ENCODE measurements around the gene A4GNT.
"Not testable (repeated sequence)": the region's sequence is repeated elsewhere in the genome, so short reads cannot be mapped to it uniquely, and the experiment has no call there.

A4GNT gene

DNA sequence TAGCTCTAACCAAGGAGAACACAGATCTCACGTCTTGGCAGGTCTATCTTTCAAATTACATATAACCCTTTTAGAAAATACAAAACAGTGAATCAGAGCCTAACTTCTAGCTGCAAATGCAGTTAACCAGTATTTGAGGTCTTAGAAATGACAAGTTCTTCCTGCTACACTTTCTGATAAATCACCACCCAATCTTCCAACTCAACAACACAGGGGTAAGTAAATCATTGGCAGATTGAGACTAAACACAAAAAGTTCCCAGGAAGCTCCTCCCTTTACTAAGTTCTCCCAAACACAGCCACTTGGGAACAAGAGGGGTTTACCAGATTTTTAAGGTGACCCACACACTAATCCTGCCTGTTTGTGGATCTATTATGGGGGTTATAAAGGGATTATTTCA is at the start of gene A4GNT:
A4GNT (minus strand) TSS at position 152 of the 400 bp plus-strand sequence. CDS start 1,134 bp downstream, outside the sequence.
- H3K27me3 Mint-ChIP-seq: no peaks in the 10 kb centered on the region
- no peak for ATAC-seq
- H3K27ac Mint-ChIP-seq: no peak within 1 kb of the TSS
- no peaks in the 10 kb centered on the region for H3K9me3 Mint-ChIP-seq
- H3K4me1 Mint-ChIP-seq: peaks cover 31% of the 10 kb centered on the region
- no peaks in the 10 kb centered on the region for H3K36me3 Mint-ChIP-seq
- H3K4me3 Mint-ChIP-seq: no peak within 1 kb of the TSS

DNA sequence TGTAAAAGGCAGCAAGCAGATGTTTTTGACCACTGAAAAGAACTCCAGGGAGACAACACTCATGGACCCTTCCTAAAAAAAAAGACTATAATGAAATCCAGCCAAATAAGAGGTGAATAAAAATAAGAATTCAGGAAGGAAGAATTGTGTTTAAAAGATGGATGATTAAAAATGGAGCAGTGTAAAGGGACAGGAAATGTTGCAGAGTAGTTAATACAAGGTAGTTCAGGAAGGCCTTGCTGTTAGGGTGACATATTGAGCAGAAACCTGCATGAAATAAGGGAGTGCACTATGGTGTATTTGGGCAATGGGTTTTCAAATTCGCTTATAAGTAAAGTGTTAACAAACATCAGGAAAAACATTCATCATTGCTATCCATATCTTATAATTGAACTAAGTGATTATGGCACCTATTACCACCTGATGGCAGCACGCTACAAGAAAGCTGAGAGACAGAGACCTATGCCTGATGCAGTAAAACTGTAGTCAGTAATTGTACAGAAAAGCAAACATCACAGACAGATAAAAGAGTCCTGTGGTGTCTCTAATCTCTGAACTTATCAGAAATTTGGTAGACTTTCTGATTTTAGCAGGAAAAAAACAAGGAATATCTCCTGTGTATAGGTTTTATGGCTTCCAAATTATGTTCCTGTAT is 48.3 kb upstream of the A4GNT start:
- Mint-ChIP-seq H3K27me3 (peaks cover 23% of the 10 kb centered on the region), H3K4me3 (no peak overlapping the region), H3K27ac (no peak overlapping the region), H3K9me3 (no peaks in the 10 kb centered on the region), H3K36me3 (no peaks in the 10 kb centered on the region), H3K4me1 (peaks cover under 1% of the 10 kb centered on the region)
- ATAC-seq: peak; percentile 56

GRCh38 chr3:138174421-138175131 is 42.4 kb upstream of the A4GNT start, which contains the start of gene DBR1:
DBR1 (minus strand) TSS chr3:138174921; CDS start chr3:138174795, 126 bp downstream.
- peaks cover 9% of the 10 kb centered on the region for H3K36me3 Mint-ChIP-seq
- H3K4me1 Mint-ChIP-seq: peaks cover 33% of the 10 kb centered on the region
- ATAC-seq: peak; percentile 94
- H3K27me3 Mint-ChIP-seq: peaks cover 7% of the 10 kb centered on the region
- H3K4me3 Mint-ChIP-seq: peak within 1 kb of the TSS; percentile 97
- H3K9me3 Mint-ChIP-seq: no peaks in the 10 kb centered on the region
- H3K27ac Mint-ChIP-seq: peak within 1 kb of the TSS; percentile 98

GRCh38 chr3:138173769-138174420 is 41.7 kb upstream of the A4GNT start:
- Mint-ChIP-seq H3K9me3 (no peaks in the 10 kb centered on the region), H3K4me1 (peaks cover 33% of the 10 kb centered on the region), H3K4me3 (peak overlapping the region; percentile 97), H3K27me3 (peaks cover 7% of the 10 kb centered on the region), H3K27ac (peak overlapping the region; percentile 98), H3K36me3 (peaks cover 10% of the 10 kb centered on the region)
- ATAC-seq: no peak

GRCh38 chr3:138172625-138173024 is 40.4 kb upstream of the A4GNT start:
- no peak overlapping the region for H3K4me3 Mint-ChIP-seq
- no peaks in the 10 kb centered on the region for H3K9me3 Mint-ChIP-seq
- ATAC-seq: no peak
- H3K27me3 Mint-ChIP-seq: no peaks in the 10 kb centered on the region
- H3K36me3 Mint-ChIP-seq: peaks cover 16% of the 10 kb centered on the region
- no peak overlapping the region for H3K27ac Mint-ChIP-seq
- H3K4me1 Mint-ChIP-seq: peaks cover 33% of the 10 kb centered on the region

GRCh38 chr3:138165061-138165460 is 32.9 kb upstream of the A4GNT start:
- no peak for ATAC-seq
- Mint-ChIP-seq H3K4me3 (no peak overlapping the region), H3K27me3 (no peaks in the 10 kb centered on the region), H3K4me1 (peaks cover 6% of the 10 kb centered on the region), H3K9me3 (no peaks in the 10 kb centered on the region), H3K27ac (no peak overlapping the region), H3K36me3 (peaks cover 72% of the 10 kb centered on the region)

DNA sequence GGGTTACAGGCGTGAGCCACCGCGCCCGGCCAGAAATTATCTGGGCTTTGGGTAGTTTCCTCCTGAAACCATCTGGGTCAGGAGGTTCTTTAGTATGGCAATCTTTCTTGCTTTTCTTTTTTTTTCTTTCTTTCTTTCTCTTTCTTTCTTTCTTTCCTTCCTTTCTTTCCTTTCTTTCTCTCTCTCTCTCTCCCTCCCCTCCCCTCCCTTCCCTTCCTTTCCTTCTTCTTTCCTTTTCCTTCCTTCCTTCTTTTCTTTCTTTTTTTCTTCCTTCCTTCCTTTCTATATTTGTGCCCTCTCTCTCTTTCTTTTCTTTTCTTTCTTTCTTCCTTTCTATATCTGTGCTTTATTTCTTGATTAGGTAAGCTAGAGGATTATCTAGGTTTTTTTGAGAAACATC is 25.6 kb upstream of the A4GNT start:
- peaks cover 9% of the 10 kb centered on the region for H3K27me3 Mint-ChIP-seq
- no peak for ATAC-seq

DNA sequence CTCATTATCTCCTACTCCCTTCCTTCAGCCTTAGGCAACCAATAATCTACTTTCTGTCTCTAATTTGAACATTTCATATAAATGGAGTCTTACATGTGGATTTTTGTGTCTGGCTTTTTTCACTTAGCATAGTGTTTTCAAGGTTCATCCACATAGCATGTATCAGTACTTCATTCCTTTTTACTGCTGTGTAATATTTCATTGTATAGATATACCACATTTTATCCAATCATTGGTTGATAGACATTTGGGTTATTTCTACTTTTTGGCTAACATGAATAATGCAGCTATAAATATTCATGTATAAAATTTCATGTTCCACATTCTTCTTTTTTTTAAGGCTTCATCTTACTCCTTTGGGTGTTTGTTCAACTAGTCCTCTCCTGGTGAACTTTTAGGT is 22.3 kb upstream of the A4GNT start:
- Mint-ChIP-seq H3K27me3 (peaks cover 9% of the 10 kb centered on the region), H3K4me1 (no peaks in the 10 kb centered on the region), H3K27ac (no peak overlapping the region), H3K9me3 (peaks cover 9% of the 10 kb centered on the region), H3K4me3 (no peak overlapping the region), H3K36me3 (no peaks in the 10 kb centered on the region)
- ATAC-seq: no peak

More for the DNA sequence above, 25.6 kb upstream of the A4GNT start:
- no peak overlapping the region for H3K27ac Mint-ChIP-seq
- no peaks in the 10 kb centered on the region for H3K4me1 Mint-ChIP-seq
- H3K36me3 Mint-ChIP-seq: peaks cover 22% of the 10 kb centered on the region
- H3K4me3 Mint-ChIP-seq: no peak overlapping the region
- peaks cover 9% of the 10 kb centered on the region for H3K9me3 Mint-ChIP-seq

- H3K4me3 Mint-ChIP-seq: no peak overlapping the region
- no peaks in the 10 kb centered on the region for H3K27me3 Mint-ChIP-seq
- no peaks in the 10 kb centered on the region for H3K36me3 Mint-ChIP-seq
- ATAC-seq: no peak
- no peak overlapping the region for H3K27ac Mint-ChIP-seq
- H3K9me3 Mint-ChIP-seq: peaks cover 1% of the 10 kb centered on the region
- H3K4me1 Mint-ChIP-seq: no peaks in the 10 kb centered on the region
Observed at GRCh38 chr3:138148503-138148902, 16.3 kb upstream of the A4GNT start.

DNA sequence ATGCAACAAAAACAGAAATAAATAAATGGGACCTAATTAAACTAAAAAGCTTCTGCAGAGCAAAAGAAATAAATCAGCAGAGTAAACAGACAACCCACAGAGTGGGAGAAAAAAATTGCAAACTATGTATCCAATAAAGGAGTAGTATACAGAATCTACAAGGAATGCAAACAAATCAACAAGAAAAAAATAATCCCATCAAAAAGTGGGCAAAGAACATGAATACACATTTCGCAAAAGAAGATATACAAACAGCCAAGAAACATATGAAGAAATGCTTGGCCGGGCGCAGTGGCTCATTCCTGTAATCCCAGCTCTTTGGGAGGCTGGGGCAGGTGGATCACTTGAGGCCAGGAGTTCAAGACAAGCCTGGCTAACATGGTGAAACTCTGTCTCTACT is 10.0 kb upstream of the A4GNT start:
- H3K27ac Mint-ChIP-seq: not testable (repeated sequence)

GRCh38 chr3:138140940-138141339 is 8.8 kb upstream of the A4GNT start:
- no peaks in the 10 kb centered on the region for H3K36me3 Mint-ChIP-seq

More for the DNA sequence above, 10.0 kb upstream of the A4GNT start:
- not testable (repeated sequence) for H3K36me3 Mint-ChIP-seq, H3K4me3 Mint-ChIP-seq, H3K4me1 Mint-ChIP-seq, H3K9me3 Mint-ChIP-seq, ATAC-seq
- H3K27me3 Mint-ChIP-seq: peaks cover 22% of the 10 kb centered on the region

DNA sequence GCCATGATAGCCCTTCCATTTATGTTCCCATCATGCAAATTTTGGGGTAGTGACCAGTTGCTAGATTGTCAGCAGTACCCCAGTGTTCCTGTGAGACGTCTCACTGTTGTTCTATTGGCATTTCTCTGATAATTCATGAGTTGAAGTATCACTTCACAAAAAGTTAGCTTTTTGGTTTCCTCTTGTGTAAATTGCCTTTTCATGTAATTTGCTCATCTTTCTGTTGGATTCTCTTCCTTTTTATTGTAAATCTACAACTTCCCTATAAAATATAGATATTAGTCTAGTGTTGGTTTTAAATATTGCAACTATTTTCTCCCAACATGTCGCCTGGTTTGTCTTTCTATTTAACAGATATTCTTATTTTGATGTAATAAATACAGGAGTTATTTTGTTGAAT is 7.5 kb upstream of the A4GNT start:
- Mint-ChIP-seq H3K27me3 (peaks cover 22% of the 10 kb centered on the region), H3K27ac (no peak overlapping the region), H3K9me3 (no peaks in the 10 kb centered on the region), H3K4me1 (peaks cover 25% of the 10 kb centered on the region), H3K4me3 (no peak overlapping the region), H3K36me3 (no peaks in the 10 kb centered on the region)
- ATAC-seq: no peak

More at GRCh38 chr3:138140940-138141339, 8.8 kb upstream of the A4GNT start:
- no peak overlapping the region for H3K27ac Mint-ChIP-seq
- H3K4me3 Mint-ChIP-seq: no peak overlapping the region
- ATAC-seq: no peak
- H3K9me3 Mint-ChIP-seq: no peaks in the 10 kb centered on the region
- H3K27me3 Mint-ChIP-seq: peaks cover 22% of the 10 kb centered on the region
- H3K4me1 Mint-ChIP-seq: peaks cover 14% of the 10 kb centered on the region

- Mint-ChIP-seq H3K4me1 (peaks cover 32% of the 10 kb centered on the region), H3K27me3 (peaks cover 22% of the 10 kb centered on the region), H3K27ac (no peak overlapping the region), H3K4me3 (no peak overlapping the region), H3K36me3 (no peaks in the 10 kb centered on the region), H3K9me3 (no peaks in the 10 kb centered on the region)
- ATAC-seq: no peak
Observed at GRCh38 chr3:138137861-138138260, 5.7 kb upstream of the A4GNT start.

GRCh38 chr3:138136201-138136600 is 4.0 kb upstream of the A4GNT start:
- Mint-ChIP-seq H3K9me3 (no peaks in the 10 kb centered on the region), H3K27ac (no peak overlapping the region), H3K4me1 (peaks cover 32% of the 10 kb centered on the region), H3K27me3 (peaks cover 9% of the 10 kb centered on the region), H3K36me3 (no peaks in the 10 kb centered on the region), H3K4me3 (no peak overlapping the region)
- ATAC-seq: no peak

- Mint-ChIP-seq H3K27ac (no peak overlapping the region), H3K36me3 (no peaks in the 10 kb centered on the region), H3K27me3 (peaks cover 5% of the 10 kb centered on the region), H3K9me3 (no peaks in the 10 kb centered on the region), H3K4me1 (peaks cover 32% of the 10 kb centered on the region), H3K4me3 (no peak overlapping the region)
- ATAC-seq: no peak
Observed at GRCh38 chr3:138135833-138136194, 3.6 kb upstream of the A4GNT start.

Measured in stimulated activated memory B cell treated with anti-CD40 and anti-IgM and Interleukin-4, amounts not matched to agents 10 μg/mL and 1 μg/mL and 100 μg/mL, for 72 hours (primary cell).